H1 (cell line): ENCODE results near the gene MEDAG. TPM values are rescaled to one million over a fixed set of nuclear protein-coding genes. Genes with fewer than 3 reads are reported as not detected.

ENCODE experiments used
- SIN3A ChIP-seq, 2 experiments: IDR thresholded peaks in 1 of 2; conservative IDR thresholded peaks in 1 of 2; 2 replicates each; pipeline ENCODE4 v1.6.1; 2011 to 2012; ENCODE audit warnings: low read length in 2 of 2, improper control_type of control experiment in 1 of 2, low read depth in 1 of 2, mild to moderate bottlenecking in 1 of 2
- TEAD4 ChIP-seq: IDR thresholded peaks from 2 replicates; pipeline ENCODE4 v1.6.1; 2012; ENCODE audit warnings: low read depth, low read length, inconsistent platforms, mixed read lengths
- ZNF274 ChIP-seq: IDR thresholded peaks from 2 replicates; pipeline ENCODE4 v1.7.0; 2012; ENCODE audit warnings: low read length, borderline replicate concordance; ENCODE audit errors: extremely low read depth
- polyA plus RNA-seq, 7 experiments: library from polyadenylated mRNA; depleted of rRNA in 3 of 7; stranded (reverse) in 5 of 7; unstranded in 2 of 7; fragments of >200 nt in 5 of 7; fragments of 200-250 nt in 2 of 7; gene quantifications; 1 replicate in 5 of 7; 2 replicates in 1 of 7; 4 replicates in 1 of 7; pipeline versions ENCODE4 v1.2.1 to v1.2.3, GENCODE V29; 2011 to 2013; ENCODE audit warnings: missing spikeins in 2 of 7, mixed read lengths in 2 of 7
- total RNA-seq: library from RNA; stranded (reverse); fragmentation: NEBNext Ultra II Directional; extraction: Animal tissue kit (Norgen Biotek cat#: 25700); gene quantifications from 2 replicates; pipeline ENCODE4 v1.2.1, GENCODE V29; 2021
- TF ChIP-seq, protein P1 (sequence below): IDR thresholded peaks from 2 replicates; pipeline ENCODE4 v1.6.1; 2012; ENCODE audit warnings: inconsistent platforms

The MEDAG gene
- total and polyA plus RNA-seq, 2 of the 8 experiments (the other 6 are each of a cell fraction or from before 2014, with no cell fraction given) = 2.1 to 3.1 TPM

DNA sequence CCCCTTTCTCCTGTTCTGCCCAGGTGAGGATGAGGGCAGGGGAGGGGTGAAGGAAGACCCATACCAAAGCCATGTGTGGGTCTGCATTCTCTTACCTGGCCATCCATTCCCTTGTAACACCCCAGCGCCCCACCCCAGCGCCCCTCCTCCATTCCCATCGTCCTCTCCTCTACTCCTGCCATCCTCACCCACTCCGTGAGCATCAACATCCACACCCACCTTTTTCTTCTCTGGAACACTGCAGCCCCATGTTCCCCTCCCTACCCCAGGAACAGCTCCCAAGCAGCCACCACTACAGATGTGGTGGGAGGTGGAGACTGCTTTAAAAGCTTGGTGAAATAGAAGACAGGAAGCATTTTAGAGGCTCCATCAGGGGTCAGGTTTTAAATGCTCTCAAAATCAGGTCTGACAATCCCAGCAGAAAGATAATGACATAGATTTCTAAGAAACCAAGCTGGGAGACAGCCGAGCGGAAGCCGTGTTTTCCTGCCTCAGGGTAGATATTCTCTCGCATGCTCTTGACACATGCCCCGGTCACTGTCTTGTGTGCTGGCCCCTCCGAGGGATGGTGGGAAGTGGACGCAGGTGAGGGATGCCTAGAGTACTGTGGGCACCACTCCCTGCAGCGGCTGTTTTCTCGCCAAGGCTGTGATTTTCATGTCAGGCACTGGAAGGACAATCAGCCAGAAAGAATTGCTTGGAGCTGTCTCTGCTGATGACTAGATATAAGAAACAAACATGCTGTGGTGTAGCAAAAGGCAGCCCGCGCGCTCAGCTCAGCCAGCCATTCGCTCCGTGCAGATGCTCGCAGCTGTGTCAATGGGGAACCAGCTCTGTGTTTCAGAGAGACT, 9.8 kb downstream of the MEDAG start (continued):
- TF ChIP-seq, protein P1, sequence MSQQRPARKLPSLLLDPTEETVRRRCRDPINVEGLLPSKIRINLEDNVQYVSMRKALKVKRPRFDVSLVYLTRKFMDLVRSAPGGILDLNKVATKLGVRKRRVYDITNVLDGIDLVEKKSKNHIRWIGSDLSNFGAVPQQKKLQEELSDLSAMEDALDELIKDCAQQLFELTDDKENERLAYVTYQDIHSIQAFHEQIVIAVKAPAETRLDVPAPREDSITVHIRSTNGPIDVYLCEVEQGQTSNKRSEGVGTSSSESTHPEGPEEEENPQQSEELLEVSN = no peak
- TF ChIP-seq ZNF274 (no peak), TEAD4 (no peak), SIN3A (conservative IDR thresholded peaks at IDR 0.05 in 1 of 2, IDR thresholded peaks at IDR 0.05 in 1 of 2; ENCODE audit: low read depth in 1 of 2, low read length in 2 of 2) (no peak)
- TF ChIP-seq, all 59 proteins: peak for 0
